Measurements from ENCODE around the gene KIF2C.

- TF ChIP-seq, protein P1, sequence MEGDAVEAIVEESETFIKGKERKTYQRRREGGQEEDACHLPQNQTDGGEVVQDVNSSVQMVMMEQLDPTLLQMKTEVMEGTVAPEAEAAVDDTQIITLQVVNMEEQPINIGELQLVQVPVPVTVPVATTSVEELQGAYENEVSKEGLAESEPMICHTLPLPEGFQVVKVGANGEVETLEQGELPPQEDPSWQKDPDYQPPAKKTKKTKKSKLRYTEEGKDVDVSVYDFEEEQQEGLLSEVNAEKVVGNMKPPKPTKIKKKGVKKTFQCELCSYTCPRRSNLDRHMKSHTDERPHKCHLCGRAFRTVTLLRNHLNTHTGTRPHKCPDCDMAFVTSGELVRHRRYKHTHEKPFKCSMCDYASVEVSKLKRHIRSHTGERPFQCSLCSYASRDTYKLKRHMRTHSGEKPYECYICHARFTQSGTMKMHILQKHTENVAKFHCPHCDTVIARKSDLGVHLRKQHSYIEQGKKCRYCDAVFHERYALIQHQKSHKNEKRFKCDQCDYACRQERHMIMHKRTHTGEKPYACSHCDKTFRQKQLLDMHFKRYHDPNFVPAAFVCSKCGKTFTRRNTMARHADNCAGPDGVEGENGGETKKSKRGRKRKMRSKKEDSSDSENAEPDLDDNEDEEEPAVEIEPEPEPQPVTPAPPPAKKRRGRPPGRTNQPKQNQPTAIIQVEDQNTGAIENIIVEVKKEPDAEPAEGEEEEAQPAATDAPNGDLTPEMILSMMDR (IDR thresholded peaks at IDR 0.05; ENCODE audit: poor library complexity, severe bottlenecking) = no peak
- TF ChIP-seq POLR2AphosphoS5 (IDR thresholded peaks at IDR 0.05) = no peak
- no peak for TF ChIP-seq MXI1 (conservative IDR thresholded peaks at IDR 0.05; ENCODE audit: poor library complexity, severe bottlenecking)
Measured at GRCh38 chr1:44723064-44723463, 16.6 kb upstream of the KIF2C start.

Data from neural cell (in vitro differentiated cells).